NCI-H2196 (cell line): ENCODE measurements around the gene SPON1.
"Not testable (repeated sequence)": the region's sequence is repeated elsewhere in the genome, so short reads cannot be mapped to it uniquely, and the experiment has no call there.

Source experiments
- DNase-seq: peaks from one replicate; lab custom pipeline; 2025; ENCODE audit not compliant: unreplicated experiment; lab: John Stamatoyannopoulos, UW

The SPON1 gene

GRCh38 chr11:13983081-13983751 is 20.7 kb downstream of the SPON1 start:
- no peak for DNase-seq

GRCh38 chr11:13984616-13985450 is 22.3 kb downstream of the SPON1 start:
- DNase-seq, result no peak

- DNase-seq, result not testable (repeated sequence)
Observed at GRCh38 chr11:13986695-13987094, 24.2 kb downstream of the SPON1 start.

- DNase-seq, result not testable (repeated sequence)
Observed at GRCh38 chr11:13992158-13992856, 29.8 kb downstream of the SPON1 start.

GRCh38 chr11:13993096-13993765 is 30.7 kb downstream of the SPON1 start:
- DNase-seq, result no peak

GRCh38 chr11:13997881-13998280 is 35.4 kb downstream of the SPON1 start:
- DNase-seq, result no peak

- no peak for DNase-seq
Observed at GRCh38 chr11:13999704-14000103, 37.2 kb downstream of the SPON1 start.

GRCh38 chr11:14001597-14001996 is 39.1 kb downstream of the SPON1 start:
- DNase-seq, result no peak

GRCh38 chr11:14007566-14007965 is 45.0 kb downstream of the SPON1 start:
- DNase-seq, result no peak

- DNase-seq, result no peak
Observed at GRCh38 chr11:14010665-14011064, 48.1 kb downstream of the SPON1 start.

- DNase-seq, result no peak
Observed at GRCh38 chr11:14012846-14013245, 50.3 kb downstream of the SPON1 start.

- no peak for DNase-seq
Observed at GRCh38 chr11:14015711-14016110, 53.2 kb downstream of the SPON1 start.

- no peak for DNase-seq
Observed at GRCh38 chr11:14018441-14018840, 55.9 kb downstream of the SPON1 start.

GRCh38 chr11:14021738-14022137 is 59.2 kb downstream of the SPON1 start:
- no peak for DNase-seq

- DNase-seq, result no peak
Observed at GRCh38 chr11:14022251-14022650, 59.7 kb downstream of the SPON1 start.

- no peak for DNase-seq
Observed at GRCh38 chr11:14022821-14023220, 60.3 kb downstream of the SPON1 start.

- no peak for DNase-seq
Observed at GRCh38 chr11:14026961-14027360, 64.4 kb downstream of the SPON1 start.

- DNase-seq, result no peak
Observed at GRCh38 chr11:14027525-14027924, 65.0 kb downstream of the SPON1 start.

- peak; percentile 17 for DNase-seq
Observed at GRCh38 chr11:14029440-14029839, 66.9 kb downstream of the SPON1 start.

- peak; percentile 71 for DNase-seq
Observed at GRCh38 chr11:14029971-14030920, 67.7 kb downstream of the SPON1 start.
